Measurements from ENCODE around the gene PANK2. TPM values are rescaled to one million over a fixed set of nuclear protein-coding genes. Genes with fewer than 3 reads are reported as not detected.

Gene PANK2
- total and polyA plus RNA-seq, 10 of the 15 experiments (the other 5 are each of a cell fraction or from before 2014, with no cell fraction given) = 13.2 to 43.4 (median 33.3) TPM

GRCh38 chr20:3932681-3933080 lies 43.5 kb downstream of the PANK2 start (continued):
- TF ChIP-seq BCLAF1 (IDR thresholded peaks at IDR 0.05) (no peak), ZNF24 (IDR thresholded peaks at IDR 0.05) (no peak), ASH2L (IDR thresholded peaks at IDR 0.05; ENCODE audit: borderline replicate concordance, low read depth) (no peak), NFYB (IDR thresholded peaks at IDR 0.05; ENCODE audit: insufficient read depth, low read depth, low read length) (no peak), EZH2 (IDR thresholded peaks at IDR 0.05; ENCODE audit: borderline replicate concordance, control insufficient read depth, low read depth, low read length) (no peak), MAX (IDR thresholded peaks at IDR 0.05; ENCODE audit: low read depth, low read length) (no peak), MEF2B (IDR thresholded peaks at IDR 0.05; ENCODE audit: partially characterized antibody, poor library complexity, severe bottlenecking) (no peak), ZBTB11 (CRISPR knock-in tag; IDR thresholded peaks at IDR 0.05) (no peak), BCL3 (IDR thresholded peaks at IDR 0.05; ENCODE audit: borderline replicate concordance, insufficient read depth, low read depth, low read length, poor library complexity, severe bottlenecking) (no peak), REST (IDR thresholded peaks at IDR 0.05; ENCODE audit: low read depth, low read length) (no peak), USF1 (IDR thresholded peaks at IDR 0.05; ENCODE audit: borderline replicate concordance, extremely low read length, insufficient read depth, low read depth, low read length) (no peak), NBN (IDR thresholded peaks at IDR 0.05) (no peak), PML (IDR thresholded peaks at IDR 0.05; ENCODE audit: low read length) (no peak), JUNB (IDR thresholded peaks at IDR 0.05) (peak; percentile 74), YY1 (IDR thresholded peaks at IDR 0.05; ENCODE audit: low read depth, low read length) (no peak), ZNF274 (IDR thresholded peaks at IDR 0.05; ENCODE audit: insufficient read depth, insufficient read length) (no peak), ETV6 (conservative IDR thresholded peaks at IDR 0.05 in 1 of 2, IDR thresholded peaks at IDR 0.05 in 1 of 2; ENCODE audit: borderline replicate concordance in 1 of 2, low read depth in 1 of 2) (no peak)

Data from GM12878 (cell line).